GM12878 (cell line): Measurements from ENCODE around the gene DSTN. TPM values are rescaled to one million over a fixed set of nuclear protein-coding genes. Genes with fewer than 3 reads are reported as not detected.

ENCODE experiments used
- ATAC-seq: fragments of 200-7000 bp; cut with Tn5 transposase; 3 replicates; pipeline ENCODE4 v1.9.1; 2020; ENCODE audit warnings: mild to moderate bottlenecking, moderate library complexity
- BruUV-seq: library from RNA; stranded (reverse); fragments of 400-500 nt; replicated peaks from 2 replicates; lab custom pipeline; 2021; lab: Mats Ljungman, UMichigan
- CTCF ChIA-PET: fragments of 300-600 bp; sonication (Branson Sonifier 250); formaldehyde crosslinking; extraction: SDS; loops from one replicate; lab custom pipeline; 2021; ENCODE audit warnings: inconsistent platforms; lab: Yijun Ruan, JAX
- POLR2A ChIA-PET: fragments of 350-600 bp; formaldehyde crosslinking; extraction: SDS; loops from one replicate; lab custom pipeline; 2021; ENCODE audit warnings: inconsistent platforms; lab: Charles Lee
- RAD21 ChIA-PET: fragments of 300-600 bp; sonication (Branson Sonifier 250); formaldehyde crosslinking; loops from one replicate; lab custom pipeline; 2023; ENCODE audit warnings: antibody characterized with exemption; ENCODE audit not compliant: unreplicated experiment; lab: Charles Lee
- SMC1A ChIA-PET: fragments of 300-600 bp; sonication (Branson Sonifier 250); formaldehyde crosslinking; loops from one replicate; lab custom pipeline; 2023; ENCODE audit not compliant: unreplicated experiment, uncharacterized antibody; lab: Charles Lee
- DNase-seq: peaks from one replicate; pipeline ENCODE4 v3.0.0-alpha.2; 2011; ENCODE audit warnings: low read depth, low spot score
- FAIRE-seq: peaks from 3 replicates; lab custom pipeline; 2011; peaks lifted over from hg19 to GRCh38; lab: Jason Lieb, UNC
- H2AFZ ChIP-seq: 2 replicates; pipeline ENCODE4 v1.6.0; 2011; ENCODE audit warnings: low read depth, low read length, control low read depth; ENCODE audit not compliant: control insufficient read depth
- H3K27ac ChIP-seq: 2 replicates; pipeline ENCODE4 v1.5.1; 2011; ENCODE audit warnings: control low read depth; ENCODE audit not compliant: control insufficient read depth, insufficient read depth
- H3K27me3 ChIP-seq, 2 experiments: replicated peaks in 1 of 2; 2 replicates each; pipeline versions ENCODE4 v1.6.0 to v1.6.1; 2011; ENCODE audit warnings: low read length in 1 of 2; ENCODE audit not compliant: control insufficient read depth in 2 of 2, insufficient read depth in 2 of 2
- H3K36me3 ChIP-seq, 2 experiments: 2 replicates each; pipeline ENCODE4 v1.5.1; 2011; ENCODE audit warnings: low read length in 1 of 2; ENCODE audit not compliant: control insufficient read depth in 2 of 2, insufficient read depth in 2 of 2
- H3K4me1 ChIP-seq: 2 replicates; pipeline ENCODE4 v1.6.1; 2011; ENCODE audit warnings: mild to moderate bottlenecking, low read length, moderate library complexity, mixed read lengths; ENCODE audit not compliant: control insufficient read depth, insufficient read depth
- H3K4me2 ChIP-seq: 2 replicates; pipeline ENCODE4 v1.6.0; 2011; ENCODE audit warnings: control low read depth; ENCODE audit not compliant: control insufficient read depth, insufficient read depth
- H3K4me3 ChIP-seq: fragments of 200-600 bp; sonication (generic); 2 replicates; pipeline ENCODE4 v1.5.1; 2016
- H3K79me2 ChIP-seq: 2 replicates; pipeline ENCODE4 v1.6.0; 2011; ENCODE audit warnings: low read length; ENCODE audit not compliant: control insufficient read depth, insufficient read depth
- H3K9ac ChIP-seq: 2 replicates; pipeline ENCODE4 v1.8.0; 2011; ENCODE audit warnings: low read length, control low read depth, mixed read lengths; ENCODE audit not compliant: control insufficient read depth, insufficient read depth
- H3K9me3 ChIP-seq: replicated peaks from 3 replicates; pipeline ENCODE4 v1.5.1; 2011; ENCODE audit warnings: mild to moderate bottlenecking, low read length; ENCODE audit not compliant: control insufficient read depth, insufficient read depth
- H4K20me1 ChIP-seq: 2 replicates; pipeline ENCODE4 v1.6.0; 2011; ENCODE audit not compliant: control insufficient read depth, insufficient read depth
- BRCA1 ChIP-seq: IDR thresholded peaks from 2 replicates; pipeline ENCODE4 v1.6.1; 2011; ENCODE audit warnings: low read depth, low read length, improper control_type of control experiment
- POU2F2 ChIP-seq: IDR thresholded peaks from 3 replicates; pipeline ENCODE4 v1.6.1; 2011; ENCODE audit warnings: low read depth, mild to moderate bottlenecking, low read length, borderline replicate concordance
- SKIL ChIP-seq: fragments of 450-650 bp; IDR thresholded peaks from 2 replicates; pipeline ENCODE4 v1.6.1; 2017; ENCODE audit warnings: mild to moderate bottlenecking, low read depth, inconsistent platforms; ENCODE audit not compliant: poor library complexity, severe bottlenecking
- STAT3 ChIP-seq: IDR thresholded peaks from 2 replicates; pipeline ENCODE4 v1.6.1; 2011; ENCODE audit warnings: low read depth, low read length, improper control_type of control experiment
- WGBS: methylation state at CpG from one replicate; pipeline ENCODE4 v1.1.6; 2016; ENCODE audit warnings: low lambda C conversion rate; ENCODE audit not compliant: insufficient replicate concordance, insufficient coverage; ENCODE audit errors: missing lambda C conversion rate; 5-methylcytosine and 5-hydroxymethylcytosine counted together
- in situ Hi-C: fragments of 300-500 bp; cut with MboI; formaldehyde crosslinking; loops from 9 replicates; pipeline ENCODE4 v1.14.3; 2018; ENCODE audit warnings: mixed read lengths
- intact Hi-C: fragments of 100-400 bp; cut with micrococcal nuclease; formaldehyde crosslinking; loops from one replicate; pipeline ENCODE4 v1.14.2; 2022; ENCODE audit not compliant: unreplicated experiment
- polyA plus RNA-seq, 11 experiments: library from polyadenylated mRNA; depleted of rRNA in 4 of 11; unstranded in 6 of 11; stranded (reverse) in 5 of 11; fragments of >200 nt; fragmentation: Nextera tagmentation in 4 of 11; fragmentation: Illumina TruSeq in 1 of 11; extraction: Ambion mirVana in 4 of 11; extraction: Trizol in 1 of 11; gene quantifications; 1 replicate in 1 of 11; 2 replicates in 10 of 11; pipeline versions ENCODE4 v1.2.1 to v1.2.3, GENCODE V29; 2011 to 2016; ENCODE audit warnings: inconsistent platforms in 2 of 11, missing spikeins in 2 of 11, low read depth in 1 of 11
- total RNA-seq, 4 experiments: library from RNA; depleted of rRNA in 3 of 4; stranded (reverse); fragments of >200 nt in 3 of 4; fragmentation: Illumina TruSeq in 1 of 4; extraction: Trizol in 1 of 4; gene quantifications; 2 replicates each; pipeline versions ENCODE4 v1.2.1 to v1.2.3, GENCODE V29; 2013 to 2021
- TF ChIP-seq, protein P1 (sequence below): fragments of 450-650 bp; IDR thresholded peaks from 2 replicates; pipeline ENCODE4 v1.6.1; 2017; ENCODE audit warnings: mild to moderate bottlenecking

Gene DSTN
- total and polyA plus RNA-seq, 10 of the 15 experiments (the other 5 are each of a cell fraction or from before 2014, with no cell fraction given): 26.7 to 137 (median 40.8) TPM

GRCh38 chr20:17556837-17557674 is 12.8 kb upstream of the DSTN start:
- Histone ChIP-seq H3K27ac (no peak overlapping the region), H4K20me1 (no peaks in the 10 kb centered on the region), H2AFZ (no peak overlapping the region), H3K9ac (no peak overlapping the region), H3K9me3 (no peaks in the 10 kb centered on the region), H3K36me3 (no peaks in the 10 kb centered on the region), H3K4me1 (no peaks in the 10 kb centered on the region), H3K4me3 (no peak overlapping the region), H3K4me2 (no peak overlapping the region), H3K27me3 (no peaks in the 10 kb centered on the region; a peak in 1 of 4 replicates), H3K79me2 (no peaks in the 10 kb centered on the region)
- in situ Hi-C loops (no loop called here), intact Hi-C loops (no loop called here)
- ChIA-PET RAD21 (interaction anchor here (1.4 kb wide), 1 partner anchor 16 kb away, joined by 3 read pairs; no protein-coding TSS in a partner anchor), SMC1A (interaction anchor here (1.3 kb wide), 1 partner anchor 16 kb away, joined by 3 read pairs; no protein-coding TSS in a partner anchor), CTCF (interaction anchor here (0.6 to 1.3 kb wide), 5 partner anchors 13 to 154 kb away, joined by 3 to 4 read pairs (median 4); partner anchors contain the start of genes DSTN and RRBP1), POLR2A (no interaction called here)
- no peak for TF ChIP-seq POU2F2
- TF ChIP-seq, protein P1, sequence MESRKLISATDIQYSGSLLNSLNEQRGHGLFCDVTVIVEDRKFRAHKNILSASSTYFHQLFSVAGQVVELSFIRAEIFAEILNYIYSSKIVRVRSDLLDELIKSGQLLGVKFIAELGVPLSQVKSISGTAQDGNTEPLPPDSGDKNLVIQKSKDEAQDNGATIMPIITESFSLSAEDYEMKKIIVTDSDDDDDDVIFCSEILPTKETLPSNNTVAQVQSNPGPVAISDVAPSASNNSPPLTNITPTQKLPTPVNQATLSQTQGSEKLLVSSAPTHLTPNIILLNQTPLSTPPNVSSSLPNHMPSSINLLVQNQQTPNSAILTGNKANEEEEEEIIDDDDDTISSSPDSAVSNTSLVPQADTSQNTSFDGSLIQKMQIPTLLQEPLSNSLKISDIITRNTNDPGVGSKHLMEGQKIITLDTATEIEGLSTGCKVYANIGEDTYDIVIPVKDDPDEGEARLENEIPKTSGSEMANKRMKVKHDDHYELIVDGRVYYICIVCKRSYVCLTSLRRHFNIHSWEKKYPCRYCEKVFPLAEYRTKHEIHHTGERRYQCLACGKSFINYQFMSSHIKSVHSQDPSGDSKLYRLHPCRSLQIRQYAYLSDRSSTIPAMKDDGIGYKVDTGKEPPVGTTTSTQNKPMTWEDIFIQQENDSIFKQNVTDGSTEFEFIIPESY: no peak
- no peak for TF ChIP-seq SKIL
- TF ChIP-seq BRCA1: no peak
- TF ChIP-seq STAT3: no peak
- no TSS peak for BruUV-seq
- DNase-seq: no peak
- FAIRE-seq: no peak
- no peak for ATAC-seq
- 66% methylated on average over 11 of the region's 11 CpGs for WGBS
